Activated CD8-positive, alpha-beta memory T cell treated with anti-CD3 and anti-CD28 coated beads, Interleukin-2, amount 50 U/mL, for 1 hour (primary cell): ENCODE measurements around the gene KLK3.

Experiments used
- DNase-seq: peaks from one replicate; pipeline ENCODE4 v3.0.0-alpha.2; 2020; ENCODE audit errors: extremely low read depth

KLK3 gene

DNA sequence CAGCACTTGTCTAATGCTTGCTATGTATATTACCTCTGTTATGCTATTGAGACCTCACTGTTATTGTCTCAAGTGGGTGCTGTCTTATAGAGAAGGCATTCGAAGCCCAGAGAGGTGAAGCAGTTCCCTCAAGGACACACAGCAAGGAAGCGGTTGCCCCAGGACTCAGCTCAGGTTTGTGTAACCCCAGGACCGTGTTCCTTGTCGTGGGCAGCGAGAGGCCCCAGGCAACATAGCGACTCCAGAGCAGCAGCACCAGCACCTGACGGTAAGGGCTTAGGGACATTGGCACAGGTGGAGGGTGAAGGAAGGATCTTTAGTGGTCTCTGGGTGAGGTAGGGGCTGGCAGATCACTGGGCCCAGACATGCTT is 23.7 kb upstream of the KLK3 start:
- DNase-seq, result no peak

DNA sequence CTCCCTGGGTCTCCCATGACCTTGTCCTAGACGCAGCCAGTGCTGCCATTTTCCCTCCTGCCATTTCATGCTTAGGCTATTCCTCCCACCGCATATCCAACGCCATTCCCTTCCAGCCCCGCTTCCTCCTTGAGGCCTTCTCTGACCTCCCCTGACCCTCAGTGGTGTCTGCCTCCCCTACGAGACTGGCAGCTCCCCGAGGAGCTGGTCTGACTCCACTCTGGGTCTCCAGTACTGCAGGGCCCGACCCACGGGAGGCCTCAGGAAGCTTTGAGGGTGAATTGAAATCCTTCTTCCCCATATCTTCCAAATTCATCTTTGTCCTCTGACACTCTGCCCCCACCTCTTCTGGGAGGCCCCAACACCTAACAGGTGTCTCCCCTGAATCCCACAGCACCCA is 22.0 kb upstream of the KLK3 start:
- no peak for DNase-seq

DNA sequence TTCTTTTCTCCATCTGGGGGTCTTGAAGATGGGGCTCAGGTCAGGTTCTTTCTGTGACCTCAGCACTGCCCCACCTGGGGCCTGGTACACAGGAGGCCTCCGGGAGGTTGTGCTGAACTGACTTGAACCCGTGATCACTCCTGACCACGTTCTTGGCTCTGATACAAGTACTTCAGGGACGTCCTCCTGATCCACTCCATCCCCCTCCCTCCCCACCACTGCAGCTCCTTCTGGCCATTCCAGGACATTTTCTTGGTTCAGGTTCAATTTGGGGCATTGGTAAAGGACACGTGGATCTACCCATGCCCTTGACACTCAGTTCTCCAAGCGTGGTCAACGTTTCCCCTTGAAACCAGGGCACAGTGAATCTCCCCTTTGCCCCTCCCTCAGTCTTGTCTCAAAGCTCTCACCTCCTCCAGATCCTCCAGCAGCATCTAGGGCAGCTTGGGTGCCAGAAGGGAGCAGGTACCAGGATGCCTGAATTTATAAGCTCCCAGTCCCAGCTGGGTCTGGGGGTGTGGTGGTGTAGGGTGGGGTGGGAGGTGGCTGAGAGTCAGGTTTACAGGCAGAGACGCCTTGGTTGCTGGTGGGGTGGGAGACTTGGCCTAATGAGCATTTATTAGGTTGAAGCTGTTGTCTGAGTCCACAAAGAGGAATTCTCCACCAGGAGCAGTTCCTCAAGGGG is 21.5 kb upstream of the KLK3 start, which contains the start of gene KLK15:
TSS of gene KLK15 (minus strand) at position 458 of the 685 bp plus-strand sequence. CDS start 2,082 bp downstream, outside the sequence.
- no peak for DNase-seq

DNA sequence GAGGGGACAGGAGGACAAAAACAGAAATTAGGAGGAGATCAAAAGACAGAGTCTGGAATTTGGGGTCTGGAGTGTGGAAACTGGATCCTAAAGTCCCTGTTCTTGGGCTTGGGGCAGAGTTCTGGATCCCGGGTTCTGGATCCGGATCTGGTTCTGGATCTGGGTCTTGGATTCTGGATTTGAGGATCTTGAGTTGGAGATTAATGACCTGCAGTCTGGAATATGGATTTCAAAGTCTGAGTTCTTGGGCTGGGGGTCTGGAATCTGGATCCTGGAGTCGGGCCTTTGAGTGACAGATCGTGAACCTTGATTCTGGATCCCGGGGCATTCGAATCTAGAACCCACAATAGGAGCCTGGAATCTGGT is 20.9 kb upstream of the KLK3 start:
- no peak for DNase-seq

DNA sequence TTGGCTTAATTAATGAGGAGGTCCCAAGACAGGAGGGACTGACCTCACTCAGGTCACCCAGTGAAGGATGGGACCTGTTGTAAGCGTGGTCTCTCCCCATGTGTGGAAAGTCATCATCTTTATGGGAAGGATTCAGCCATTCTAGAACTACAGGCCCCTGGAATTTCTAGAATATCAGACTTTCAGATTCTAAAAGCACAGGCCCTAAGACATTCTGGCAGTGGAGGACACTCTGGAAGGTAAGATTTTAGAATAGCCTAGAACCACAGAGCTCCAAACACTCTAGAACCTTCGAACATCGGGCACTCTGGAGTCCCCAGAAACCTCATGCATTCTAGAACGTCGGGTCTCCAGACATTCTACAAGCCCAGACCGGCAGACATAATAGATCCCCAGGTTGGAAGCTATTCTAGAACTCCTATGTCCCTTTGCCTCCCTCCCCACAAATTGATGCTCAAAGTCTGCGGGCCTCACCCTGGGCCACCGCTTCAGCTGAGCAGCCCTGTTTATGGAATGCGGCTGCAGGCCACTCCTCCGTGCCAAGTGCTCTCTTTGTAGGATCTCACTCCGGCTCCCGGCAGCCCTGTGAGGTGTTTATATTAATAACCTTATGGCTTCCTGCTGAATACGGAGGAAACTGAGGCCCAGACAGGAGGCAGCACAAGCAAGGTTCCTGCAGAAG is 19.5 kb upstream of the KLK3 start:
- DNase-seq, result no peak

DNA sequence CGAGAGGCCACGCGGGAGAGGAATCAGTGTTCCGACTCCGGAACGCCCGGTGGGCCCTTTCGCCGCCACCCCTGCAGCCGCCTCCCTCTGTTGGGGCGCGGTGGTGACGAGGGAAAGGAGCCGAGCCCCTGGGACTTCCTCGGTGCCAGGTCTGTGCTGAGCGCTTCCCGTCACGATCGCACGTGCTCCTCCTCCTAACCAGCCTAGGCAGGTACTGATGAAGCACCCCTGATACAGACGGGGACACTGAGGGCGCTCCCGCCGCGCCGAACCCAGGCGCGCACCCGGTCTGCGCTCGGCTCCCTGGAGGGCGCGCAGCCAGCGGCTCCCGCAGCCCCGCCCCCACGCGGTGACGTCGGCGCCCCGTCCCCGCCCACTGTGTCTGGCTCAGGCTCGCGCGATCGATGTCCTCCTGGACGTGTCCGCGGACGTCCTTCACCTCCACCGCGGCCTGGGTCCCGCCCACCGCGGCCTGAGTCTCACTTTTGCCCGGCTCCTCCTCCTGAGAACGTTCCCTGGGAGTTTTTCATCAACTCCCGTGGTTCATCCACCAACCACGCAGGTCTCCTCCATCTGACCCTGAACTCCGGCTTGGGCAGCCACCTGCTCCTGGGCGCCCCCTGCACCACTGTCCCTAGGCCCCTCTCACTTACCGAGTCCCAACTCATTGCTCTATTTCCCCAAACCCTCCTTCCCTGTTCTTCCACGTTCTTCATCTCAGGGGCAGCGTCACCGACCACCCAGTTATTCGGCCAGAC is 18.8 kb upstream of the KLK3 start:
- DNase-seq, result no peak

DNA sequence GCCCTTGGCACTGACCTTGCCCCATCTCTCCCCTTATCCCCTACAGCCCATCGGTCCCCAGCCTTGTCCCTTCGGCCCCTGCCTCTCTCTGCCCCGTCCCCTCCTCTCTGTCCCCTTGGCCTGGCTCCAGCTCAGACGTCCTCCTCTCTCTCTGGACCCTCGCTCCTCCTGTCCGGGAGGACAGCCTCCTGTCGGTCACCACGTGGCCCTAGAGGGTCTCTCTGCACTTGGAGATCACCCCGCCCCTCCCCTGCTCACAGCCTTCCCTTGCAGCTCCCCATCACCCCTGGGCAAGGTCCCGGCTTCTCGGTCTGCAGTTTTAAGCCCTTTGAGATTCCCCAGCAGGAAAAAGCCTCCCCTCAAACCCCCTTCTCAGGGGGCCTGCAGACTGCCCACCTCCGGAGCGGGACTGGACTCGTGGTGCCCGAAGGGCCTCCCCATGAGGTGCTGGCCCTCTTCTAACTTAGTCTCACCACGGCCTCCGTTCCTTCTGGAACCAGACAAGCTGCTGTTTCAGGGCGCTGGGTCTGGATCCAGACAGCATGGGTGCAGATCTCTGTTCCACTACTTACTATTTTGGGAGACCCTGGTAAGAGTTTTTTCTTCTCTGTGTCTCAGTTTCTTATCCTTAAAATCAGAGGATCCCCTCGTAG is 18.0 kb upstream of the KLK3 start:
- no peak for DNase-seq

DNA sequence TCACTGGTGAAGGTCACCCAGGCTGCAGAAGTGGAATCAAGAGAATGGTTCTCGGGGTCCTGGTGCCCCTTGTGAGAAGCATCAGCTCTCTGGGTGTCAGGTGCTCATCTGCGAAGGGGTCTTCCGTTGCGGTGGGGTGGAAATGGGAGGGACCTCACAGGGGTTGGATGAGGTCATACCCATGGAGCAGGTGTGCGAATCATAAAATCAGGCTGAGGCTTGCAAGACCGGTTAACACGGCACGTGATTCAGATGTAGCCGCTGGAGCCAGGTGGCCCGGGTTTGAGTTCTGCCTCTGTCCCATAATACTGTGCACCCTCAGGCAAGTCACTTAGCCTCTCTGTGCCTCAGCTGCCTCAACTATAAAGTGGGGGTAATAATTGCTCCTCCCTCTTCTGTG is 17.4 kb upstream of the KLK3 start:
- DNase-seq, result no peak

DNA sequence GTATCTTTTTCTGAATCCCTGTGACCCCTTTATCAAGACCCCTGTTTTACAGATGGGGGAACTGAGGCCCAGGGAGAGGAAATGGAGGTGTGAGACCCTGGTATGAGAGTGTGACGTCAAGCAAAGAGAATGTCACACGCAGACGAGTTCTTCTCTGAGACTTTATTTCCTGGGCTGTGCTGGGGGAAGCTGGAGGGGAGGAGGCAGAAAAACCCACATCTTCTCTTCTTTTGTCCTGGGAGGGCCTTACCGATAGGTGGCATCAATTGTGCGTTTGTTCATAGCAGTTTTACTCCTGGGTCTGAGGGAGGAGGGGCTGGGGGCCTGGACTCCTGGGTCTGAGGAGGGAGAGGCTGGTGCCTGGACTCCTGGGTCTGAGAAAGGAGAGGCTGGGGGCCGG is 16.5 kb upstream of the KLK3 start:
- no peak for DNase-seq

DNA sequence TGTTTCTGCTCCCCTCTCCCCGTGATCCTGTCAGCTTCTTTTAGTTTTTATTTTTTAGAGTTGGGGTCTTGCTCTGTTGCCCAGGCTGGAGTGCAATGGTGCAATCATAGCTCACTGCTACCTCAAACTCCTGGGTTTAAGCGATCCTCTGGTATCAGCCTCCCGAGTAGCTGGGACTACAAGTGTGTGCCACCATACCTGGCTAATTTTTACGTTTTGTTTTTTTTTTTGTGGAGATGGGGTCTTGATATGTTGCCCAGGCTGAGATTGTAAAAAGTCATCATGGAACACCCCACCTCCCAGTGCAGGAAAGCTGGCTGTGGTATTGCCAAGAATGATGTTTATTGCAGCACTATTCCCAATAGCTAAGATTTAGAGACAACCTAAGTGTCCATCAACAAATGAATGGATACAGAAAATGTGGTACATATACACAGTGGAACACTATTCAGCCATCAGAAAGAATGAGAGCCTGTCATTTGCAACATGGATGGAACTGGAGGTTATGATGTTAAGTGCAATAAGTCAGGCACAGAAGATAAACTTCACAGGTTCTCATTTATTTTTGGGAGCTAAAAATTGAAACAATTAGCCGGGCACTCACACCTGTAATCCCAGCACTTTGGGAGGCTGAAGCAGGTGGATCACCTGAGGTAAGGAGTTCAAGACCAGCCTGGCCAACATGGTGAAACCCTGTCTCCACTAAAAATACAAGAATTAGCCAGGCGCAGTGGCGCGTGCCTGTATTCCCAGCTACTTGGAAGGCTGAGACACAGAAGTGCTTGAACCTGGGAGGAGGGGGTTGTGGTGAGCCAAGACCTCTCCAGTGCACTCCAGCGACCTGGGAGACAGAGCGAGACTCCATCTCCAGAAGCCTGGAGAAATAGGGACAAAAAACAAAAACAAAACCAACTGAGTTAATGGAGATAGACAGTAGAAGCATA is 14.7 kb upstream of the KLK3 start:
- no peak for DNase-seq

DNA sequence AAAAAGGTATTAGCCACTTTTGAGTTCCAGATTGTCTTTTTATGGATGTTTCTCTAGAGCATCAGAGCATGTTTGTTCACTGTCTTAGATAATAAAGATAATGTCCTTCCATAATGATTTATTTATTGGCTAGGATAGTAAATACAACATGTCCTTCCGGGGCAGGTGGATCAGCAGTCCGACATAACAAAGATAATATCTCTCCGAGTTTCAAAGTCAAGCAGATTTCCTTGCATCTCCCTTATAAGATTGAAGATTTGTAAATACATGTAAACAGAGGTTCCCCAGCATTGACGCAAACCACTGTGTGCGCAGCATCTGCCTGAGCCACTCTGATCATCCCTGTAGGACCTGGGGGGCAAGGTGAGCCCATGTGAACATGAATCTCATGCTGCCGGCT is 12.6 kb upstream of the KLK3 start:
- no peak for DNase-seq

DNA sequence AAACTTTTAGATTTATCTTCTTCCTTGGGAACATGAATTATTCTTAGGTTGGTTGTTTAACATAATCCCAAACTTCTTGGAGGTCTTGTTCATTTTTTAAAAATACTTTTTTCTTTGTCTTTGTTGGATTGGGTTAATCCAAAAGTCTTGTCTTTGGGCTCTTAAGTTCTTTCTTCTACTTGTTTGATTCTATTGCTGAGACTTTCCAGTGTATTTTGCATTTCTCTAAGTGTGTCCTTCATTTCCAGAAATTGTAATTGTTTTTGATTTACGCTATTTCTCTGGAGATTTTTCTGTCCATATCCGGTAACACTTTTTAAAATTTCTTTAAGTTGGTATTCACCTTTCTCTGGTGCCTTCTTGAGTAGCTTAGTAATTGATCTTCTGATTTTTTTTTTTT is 11.5 kb upstream of the KLK3 start:
- no peak for DNase-seq

DNA sequence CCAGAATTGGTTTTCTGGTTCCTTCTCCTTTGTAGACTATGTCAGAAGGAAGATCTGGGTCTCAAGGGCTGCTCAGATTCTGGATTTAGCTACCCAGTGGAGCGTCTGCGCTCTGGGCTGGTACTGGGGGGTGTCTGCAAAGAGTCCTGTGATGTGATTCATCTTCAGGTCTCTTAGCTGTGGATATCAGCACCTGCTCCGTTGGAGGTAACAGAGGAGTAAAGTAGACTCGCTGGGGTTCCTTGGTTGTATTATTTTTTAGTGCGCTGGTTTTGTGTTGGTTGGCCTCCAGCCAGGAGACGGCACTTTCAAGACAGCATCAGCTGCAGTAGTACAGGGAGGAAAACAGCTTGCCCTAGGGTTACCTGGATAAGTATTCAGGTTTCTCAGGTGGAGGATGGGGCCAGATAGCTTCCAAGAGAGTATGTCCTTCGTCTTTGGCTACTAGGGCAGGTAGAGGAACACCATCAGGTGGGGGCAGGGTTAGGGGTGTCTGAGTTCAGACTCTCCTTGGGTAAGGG is 11.0 kb upstream of the KLK3 start:
- no peak for DNase-seq

DNA sequence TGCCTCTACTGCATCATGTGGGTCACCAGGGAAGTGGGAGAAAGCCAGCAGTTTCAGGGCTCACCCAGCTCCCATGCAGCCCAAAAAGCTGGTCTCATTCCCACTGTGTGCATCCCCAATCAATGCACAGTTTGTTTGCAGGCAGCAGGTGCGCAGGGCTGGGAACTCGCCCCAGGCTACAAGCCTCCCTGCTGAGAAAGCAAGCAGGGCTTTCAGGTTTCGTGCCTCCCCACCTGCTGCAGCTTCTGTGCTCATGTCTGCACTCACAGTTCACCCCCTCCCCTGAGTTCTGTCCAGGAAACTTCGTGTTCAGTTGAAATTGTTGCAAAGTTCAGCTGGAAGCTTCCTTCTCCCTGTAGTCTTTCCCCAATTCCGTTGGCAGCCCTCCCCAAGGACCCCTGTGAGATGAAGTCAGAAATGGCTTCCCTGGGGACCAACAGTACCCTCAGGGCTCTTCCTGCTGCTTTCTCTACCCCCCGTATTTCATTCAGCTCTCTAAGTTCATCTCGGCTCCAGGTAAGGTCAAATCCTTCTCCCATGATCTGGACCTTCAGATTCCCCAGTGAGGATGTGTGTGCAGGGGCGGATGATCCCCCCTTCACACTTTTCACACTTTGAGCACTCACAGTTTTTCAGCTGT is 10.3 kb upstream of the KLK3 start:
- DNase-seq, result no peak

DNA sequence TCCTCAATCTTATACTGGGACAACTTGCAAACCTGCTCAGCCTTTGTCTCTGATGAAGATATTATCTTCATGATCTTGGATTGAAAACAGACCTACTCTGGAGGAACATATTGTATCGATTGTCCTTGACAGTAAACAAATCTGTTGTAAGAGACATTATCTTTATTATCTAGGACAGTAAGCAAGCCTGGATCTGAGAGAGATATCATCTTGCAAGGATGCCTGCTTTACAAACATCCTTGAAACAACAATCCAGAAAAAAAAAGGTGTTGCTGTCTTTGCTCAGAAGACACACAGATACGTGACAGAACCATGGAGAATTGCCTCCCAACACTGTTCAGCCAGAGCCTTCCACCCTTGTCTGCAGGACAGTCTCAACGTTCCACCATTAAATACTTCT is 4.0 kb upstream of the KLK3 start:
- DNase-seq, result no peak

DNA sequence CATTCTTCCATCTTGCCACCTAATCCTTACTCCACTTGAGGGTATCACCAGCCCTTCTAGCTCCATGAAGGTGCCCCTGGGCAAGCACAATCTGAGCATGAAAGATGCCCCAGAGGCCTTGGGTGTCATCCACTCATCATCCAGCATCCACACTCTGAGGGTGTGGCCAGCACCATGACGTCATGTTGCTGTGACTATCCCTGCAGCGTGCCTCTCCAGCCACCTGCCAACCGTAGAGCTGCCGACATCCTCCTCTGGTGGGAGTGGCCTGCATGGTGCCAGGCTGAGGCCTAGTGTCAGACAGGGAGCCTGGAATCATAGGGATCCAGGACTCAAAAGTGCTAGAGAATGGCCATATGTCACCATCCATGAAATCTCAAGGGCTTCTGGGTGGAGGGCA is 3.1 kb upstream of the KLK3 start:
- no peak for DNase-seq

DNA sequence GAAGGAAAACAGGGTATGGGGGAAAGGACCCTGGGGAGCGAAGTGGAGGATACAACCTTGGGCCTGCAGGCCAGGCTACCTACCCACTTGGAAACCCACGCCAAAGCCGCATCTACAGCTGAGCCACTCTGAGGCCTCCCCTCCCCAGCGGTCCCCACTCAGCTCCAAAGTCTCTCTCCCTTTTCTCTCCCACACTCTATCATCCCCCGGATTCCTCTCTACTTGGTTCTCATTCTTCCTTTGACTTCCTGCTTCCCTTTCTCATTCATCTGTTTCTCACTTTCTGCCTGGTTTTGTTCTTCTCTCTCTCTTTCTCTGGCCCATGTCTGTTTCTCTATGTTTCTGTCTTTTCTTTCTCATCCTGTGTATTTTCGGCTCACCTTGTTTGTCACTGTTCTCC is 2.7 kb downstream of the KLK3 start:
- no peak for DNase-seq

DNA sequence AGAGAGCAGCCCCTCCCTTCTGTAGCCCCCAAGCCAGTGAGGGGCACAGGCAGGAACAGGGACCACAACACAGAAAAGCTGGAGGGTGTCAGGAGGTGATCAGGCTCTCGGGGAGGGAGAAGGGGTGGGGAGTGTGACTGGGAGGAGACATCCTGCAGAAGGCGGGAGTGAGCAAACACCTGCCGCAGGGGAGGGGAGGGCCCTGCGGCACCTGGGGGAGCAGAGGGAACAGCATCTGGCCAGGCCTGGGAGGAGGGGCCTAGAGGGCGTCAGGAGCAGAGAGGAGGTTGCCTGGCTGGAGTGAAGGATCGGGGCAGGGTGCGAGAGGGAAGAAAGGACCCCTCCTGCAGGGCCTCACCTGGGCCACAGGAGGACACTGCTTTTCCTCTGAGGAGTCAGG is 4.2 kb downstream of the KLK3 start:
- DNase-seq, result no peak

DNA sequence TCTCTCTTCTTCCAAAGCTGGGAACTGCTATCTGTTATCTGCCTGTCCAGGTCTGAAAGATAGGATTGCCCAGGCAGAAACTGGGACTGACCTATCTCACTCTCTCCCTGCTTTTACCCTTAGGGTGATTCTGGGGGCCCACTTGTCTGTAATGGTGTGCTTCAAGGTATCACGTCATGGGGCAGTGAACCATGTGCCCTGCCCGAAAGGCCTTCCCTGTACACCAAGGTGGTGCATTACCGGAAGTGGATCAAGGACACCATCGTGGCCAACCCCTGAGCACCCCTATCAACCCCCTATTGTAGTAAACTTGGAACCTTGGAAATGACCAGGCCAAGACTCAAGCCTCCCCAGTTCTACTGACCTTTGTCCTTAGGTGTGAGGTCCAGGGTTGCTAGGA is 5.1 kb downstream of the KLK3 start:
- DNase-seq, result no peak

DNA sequence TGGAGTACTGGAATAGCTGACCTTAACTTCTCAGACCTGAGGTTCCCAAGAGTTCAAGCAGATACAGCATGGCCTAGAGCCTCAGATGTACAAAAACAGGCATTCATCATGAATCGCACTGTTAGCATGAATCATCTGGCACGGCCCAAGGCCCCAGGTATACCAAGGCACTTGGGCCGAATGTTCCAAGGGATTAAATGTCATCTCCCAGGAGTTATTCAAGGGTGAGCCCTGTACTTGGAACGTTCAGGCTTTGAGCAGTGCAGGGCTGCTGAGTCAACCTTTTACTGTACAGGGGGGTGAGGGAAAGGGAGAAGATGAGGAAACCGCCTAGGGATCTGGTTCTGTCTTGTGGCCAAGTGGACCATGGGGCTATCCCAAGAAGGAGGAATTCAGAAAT is 6.3 kb downstream of the KLK3 start:
- DNase-seq, result no peak
